Tibial artery (tissue), 4 donors: ENCODE results near the gene HTT.

Source experiments
- DNase-seq, 2 donors: peaks; one replicate each; pipeline ENCODE4 v3.0.0-alpha.2; 2019
- H3K27ac ChIP-seq, 2 donors: fragments of 200-600 bp; sonication (generic) in 1 of 2; 1 replicate in 1 of 2; 2 replicates in 1 of 2; pipeline ENCODE4 v1.5.1; 2018 to 2019; ENCODE audit warnings: mild to moderate bottlenecking in 1 of 2
- H3K27me3 ChIP-seq, 2 donors: fragments of 200-600 bp; sonication (generic) in 1 of 2; one replicate each; pipeline versions ENCODE4 v1.5.1 to v1.6.0; 2016 to 2019
- H3K36me3 ChIP-seq, 3 donors: fragments of 200-600 bp; sonication (generic) in 2 of 3; one replicate each; pipeline ENCODE4 v1.5.1; 2016 to 2019; ENCODE audit warnings: mild to moderate bottlenecking in 2 of 3
- H3K4me1 ChIP-seq, 4 donors: fragments of 200-600 bp; sonication (generic) in 2 of 4; 1 replicate in 3 of 4; 2 replicates in 1 of 4; pipeline ENCODE4 v1.5.1; 2016 to 2019
- H3K4me3 ChIP-seq, 2 donors: fragments of 200-600 bp; sonication (generic) in 1 of 2; 1 replicate in 1 of 2; 2 replicates in 1 of 2; pipeline ENCODE4 v1.5.1; 2018 to 2019; ENCODE audit warnings: mild to moderate bottlenecking in 2 of 2
- H3K9me3 ChIP-seq, 3 donors: fragments of 200-600 bp; sonication (generic) in 1 of 3; one replicate each; pipeline ENCODE4 v1.5.1; 2016 to 2019
- CTCF ChIP-seq, 2 experiments: fragments of 200-600 bp in 1 of 2; fragments of 450-650 bp in 1 of 2; IDR thresholded peaks; one replicate each; pipeline ENCODE4 v1.5.1; 2017 to 2019; ENCODE audit warnings: antibody characterized with exemption in 2 of 2, mild to moderate bottlenecking in 1 of 2, moderate library complexity in 1 of 2
- intact Hi-C: fragments of 100-400 bp; cut with DNase I; formaldehyde crosslinking; loops from one replicate; pipeline ENCODE4 v1.15.0; 2023; ENCODE audit warnings: low total_unique reads

The HTT gene

GRCh38 chr4:3031357-3032082, 43.0 kb upstream of the HTT start:
- no peak for DNase-seq
- H3K9me3 ChIP-seq: no peaks in the 10 kb centered on the region
- H3K36me3 ChIP-seq: no peaks in the 10 kb centered on the region
- no peaks in the 10 kb centered on the region for H3K27me3 ChIP-seq
- intact Hi-C loops: no loop called here
- H3K27ac ChIP-seq: no peak overlapping the region
- TF ChIP-seq CTCF (IDR thresholded peaks at IDR 0.05): no peak
- H3K4me1 ChIP-seq: no peaks in the 10 kb centered on the region
- no peak overlapping the region for H3K4me3 ChIP-seq

GRCh38 chr4:3034231-3034630, 40.2 kb upstream of the HTT start:
- no peak for TF ChIP-seq CTCF (IDR thresholded peaks at IDR 0.05)
- no peak overlapping the region for H3K27ac ChIP-seq
- H3K4me1 ChIP-seq: peaks cover 0 to 17% (median 8%) of the 10 kb centered on the region in 4 donors
- H3K36me3 ChIP-seq: no peaks in the 10 kb centered on the region
- no peaks in the 10 kb centered on the region for H3K27me3 ChIP-seq
- DNase-seq: no peak
- no peak overlapping the region for H3K4me3 ChIP-seq
- intact Hi-C loops: no loop called here
- H3K9me3 ChIP-seq: no peaks in the 10 kb centered on the region

- no peak overlapping the region for H3K4me3 ChIP-seq
- no peak for DNase-seq
- H3K4me1 ChIP-seq: peaks cover 0 to 17% (median 8%) of the 10 kb centered on the region in 4 donors
- TF ChIP-seq CTCF (IDR thresholded peaks at IDR 0.05): no peak
- H3K9me3 ChIP-seq: no peaks in the 10 kb centered on the region
- H3K36me3 ChIP-seq: no peaks in the 10 kb centered on the region
- no peak overlapping the region for H3K27ac ChIP-seq
- intact Hi-C loops: loop anchor here (5.0 kb wide), 1 partner anchor 273 kb away; no protein-coding TSS in a partner anchor
- H3K27me3 ChIP-seq: no peaks in the 10 kb centered on the region
Observed at GRCh38 chr4:3035249-3035648, 39.2 kb upstream of the HTT start.

GRCh38 chr4:3035674-3036073, 38.8 kb upstream of the HTT start:
- H3K27me3 ChIP-seq: no peaks in the 10 kb centered on the region
- H3K4me1 ChIP-seq: peaks cover 0 to 17% (median 8%) of the 10 kb centered on the region in 4 donors
- intact Hi-C loops: loop anchor here (5.0 kb wide), 1 partner anchor 273 kb away; no protein-coding TSS in a partner anchor
- no peaks in the 10 kb centered on the region for H3K36me3 ChIP-seq
- TF ChIP-seq CTCF (IDR thresholded peaks at IDR 0.05): no peak
- H3K27ac ChIP-seq: no peak overlapping the region
- no peak for DNase-seq
- no peaks in the 10 kb centered on the region for H3K9me3 ChIP-seq
- H3K4me3 ChIP-seq: no peak overlapping the region

- no peaks in the 10 kb centered on the region for H3K36me3 ChIP-seq
- H3K9me3 ChIP-seq: no peaks in the 10 kb centered on the region
- TF ChIP-seq CTCF (IDR thresholded peaks at IDR 0.05): no peak
- H3K27ac ChIP-seq: no peak overlapping the region
- DNase-seq: no peak
- H3K4me1 ChIP-seq: peaks cover 0 to 20% (median 11%) of the 10 kb centered on the region in 4 donors
- intact Hi-C loops: loop anchor here (5.0 kb wide), 1 partner anchor 274 kb away; no protein-coding TSS in a partner anchor
- no peak overlapping the region for H3K4me3 ChIP-seq
- no peaks in the 10 kb centered on the region for H3K27me3 ChIP-seq
Observed at GRCh38 chr4:3036131-3036952, 38.1 kb upstream of the HTT start.
